OCI-LY1 (cell line): ENCODE results near the gene CNN3.

Experiments used
- EZH2 ChIP-seq: fragments of 200-600 bp; sonication (generic), shearing (Covaris generic); IDR thresholded peaks from 2 replicates; pipeline ENCODE4 v1.8.0; 2017; ENCODE audit warnings: borderline replicate concordance, mixed run types, mild to moderate bottlenecking, antibody characterized with exemption, low read length, moderate library complexity, mixed read lengths
- TF ChIP-seq, protein P1 (sequence below): fragments of 200-600 bp; sonication (generic), shearing (Covaris generic); IDR thresholded peaks from 2 replicates; pipeline ENCODE4 v1.5.1; 2017; ENCODE audit warnings: mild to moderate bottlenecking, antibody characterized with exemption, low read length, moderate library complexity, mixed read lengths

GRCh38 chr1:94852788-94853187 is 74.1 kb downstream of the CNN3 start:
- TF ChIP-seq, protein P1, sequence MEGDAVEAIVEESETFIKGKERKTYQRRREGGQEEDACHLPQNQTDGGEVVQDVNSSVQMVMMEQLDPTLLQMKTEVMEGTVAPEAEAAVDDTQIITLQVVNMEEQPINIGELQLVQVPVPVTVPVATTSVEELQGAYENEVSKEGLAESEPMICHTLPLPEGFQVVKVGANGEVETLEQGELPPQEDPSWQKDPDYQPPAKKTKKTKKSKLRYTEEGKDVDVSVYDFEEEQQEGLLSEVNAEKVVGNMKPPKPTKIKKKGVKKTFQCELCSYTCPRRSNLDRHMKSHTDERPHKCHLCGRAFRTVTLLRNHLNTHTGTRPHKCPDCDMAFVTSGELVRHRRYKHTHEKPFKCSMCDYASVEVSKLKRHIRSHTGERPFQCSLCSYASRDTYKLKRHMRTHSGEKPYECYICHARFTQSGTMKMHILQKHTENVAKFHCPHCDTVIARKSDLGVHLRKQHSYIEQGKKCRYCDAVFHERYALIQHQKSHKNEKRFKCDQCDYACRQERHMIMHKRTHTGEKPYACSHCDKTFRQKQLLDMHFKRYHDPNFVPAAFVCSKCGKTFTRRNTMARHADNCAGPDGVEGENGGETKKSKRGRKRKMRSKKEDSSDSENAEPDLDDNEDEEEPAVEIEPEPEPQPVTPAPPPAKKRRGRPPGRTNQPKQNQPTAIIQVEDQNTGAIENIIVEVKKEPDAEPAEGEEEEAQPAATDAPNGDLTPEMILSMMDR = peak; percentile 16; the same call in 1 of the 2 replicates
- TF ChIP-seq EZH2 = no peak
